GM18909 (cell line): ENCODE results near the gene TTLL6.

Experiments used
- ATAC-seq: cut with Tn5 transposase; IDR thresholded peaks from one replicate; pipeline ENCODE4 v1.9.1; 2021; ENCODE audit warnings: mild to moderate bottlenecking; ENCODE audit not compliant: unreplicated experiment, poor library complexity

Gene TTLL6

GRCh38 chr17:48769009-48769675, 47.9 kb downstream of the TTLL6 start:
- ATAC-seq, result no peak

DNA sequence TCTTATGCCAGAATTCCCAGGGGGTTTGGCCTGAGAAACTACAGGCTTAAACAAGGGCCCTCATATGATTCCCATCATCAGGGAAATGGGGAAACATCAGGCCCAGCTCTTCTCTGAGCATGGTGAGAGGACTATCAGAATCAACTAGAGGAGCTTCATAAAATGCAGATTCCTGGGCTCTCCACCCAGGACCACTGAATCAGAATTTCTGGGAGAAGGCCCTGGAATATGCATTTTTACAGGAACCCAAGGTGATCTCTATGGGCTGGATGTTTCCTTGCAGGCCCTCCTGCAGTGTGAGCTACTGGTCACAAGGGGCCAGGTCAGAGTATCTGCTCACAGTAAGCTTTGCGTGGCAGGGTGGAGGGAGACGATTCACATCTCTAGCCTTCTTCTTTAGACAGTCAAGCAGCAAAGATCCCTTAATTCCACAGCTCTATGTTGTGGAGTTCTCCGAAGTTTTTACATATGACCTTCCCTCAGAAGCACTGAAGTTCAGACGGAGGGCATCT, 49.7 kb downstream of the TTLL6 start:
- no peak for ATAC-seq

DNA sequence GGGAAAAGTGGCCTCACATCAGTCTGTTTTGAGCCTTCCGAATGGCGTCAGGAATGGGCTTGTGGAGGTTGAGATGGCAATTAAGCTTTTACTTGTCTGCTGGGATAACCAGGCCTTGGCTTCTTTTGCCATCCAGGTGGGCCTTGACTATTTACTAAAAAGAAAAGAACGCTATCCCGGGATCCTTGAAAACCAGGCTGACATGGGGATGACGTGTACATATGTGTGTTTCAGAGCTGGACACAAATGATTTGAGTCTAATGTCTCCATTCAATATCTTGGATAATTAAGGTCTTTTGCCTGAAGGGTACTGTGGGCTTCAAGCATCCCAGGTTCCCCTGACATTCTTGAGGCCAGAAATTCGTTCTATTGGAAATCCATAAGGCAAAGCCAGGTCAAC, 55.9 kb downstream of the TTLL6 start:
- ATAC-seq, result no peak

DNA sequence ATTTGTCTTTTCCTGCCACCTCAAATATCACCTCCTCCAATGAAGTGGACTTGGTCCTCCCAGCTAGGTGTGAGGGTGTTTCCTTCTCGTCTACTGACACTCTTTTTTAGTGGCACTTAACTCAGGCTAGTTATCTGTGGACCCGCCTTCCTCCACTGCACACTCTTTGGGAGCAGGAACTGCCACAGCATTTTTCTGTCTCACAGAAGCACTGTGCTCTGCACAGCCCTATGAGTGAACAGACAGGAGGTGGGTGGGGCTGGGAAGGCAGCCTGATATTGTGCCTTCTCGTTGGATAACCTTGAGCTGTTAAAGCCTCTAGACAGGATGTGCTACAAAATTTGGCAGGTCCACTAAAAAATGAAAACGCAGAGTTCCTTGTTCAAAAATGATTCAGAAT, 56.6 kb downstream of the TTLL6 start:
- ATAC-seq, result no peak

- no peak for ATAC-seq
These were observed 57.7 kb downstream of the TTLL6 start for GRCh38 chr17:48759288-48759687.

DNA sequence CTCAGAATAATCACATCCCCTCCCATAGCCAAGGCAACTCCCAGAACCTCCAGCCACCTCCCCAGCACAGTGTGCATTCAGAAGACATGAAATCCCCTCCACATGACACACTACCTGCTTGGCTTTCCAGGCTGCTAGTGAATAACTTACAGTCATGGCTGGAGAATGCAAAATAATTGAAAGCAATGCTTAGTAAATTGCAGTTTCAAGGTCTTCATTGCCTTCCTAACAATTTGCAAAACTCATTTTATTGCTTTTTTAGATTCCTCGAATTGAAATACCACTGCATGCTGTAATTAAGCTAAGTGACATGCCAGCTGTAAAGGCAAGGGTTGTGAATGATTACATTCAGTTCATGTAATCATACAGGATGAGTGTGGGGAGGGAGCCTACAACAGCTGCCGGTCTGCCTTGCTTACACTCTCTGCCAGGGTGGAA, 59.5 kb downstream of the TTLL6 start:
- ATAC-seq, result no peak

GRCh38 chr17:48756830-48757251, 60.2 kb downstream of the TTLL6 start:
- no peak for ATAC-seq

- ATAC-seq, result no peak
These were observed 61.7 kb downstream of the TTLL6 start for GRCh38 chr17:48755356-48755755.

- ATAC-seq, result no peak
These were observed 62.3 kb downstream of the TTLL6 start for GRCh38 chr17:48754500-48755261.

DNA sequence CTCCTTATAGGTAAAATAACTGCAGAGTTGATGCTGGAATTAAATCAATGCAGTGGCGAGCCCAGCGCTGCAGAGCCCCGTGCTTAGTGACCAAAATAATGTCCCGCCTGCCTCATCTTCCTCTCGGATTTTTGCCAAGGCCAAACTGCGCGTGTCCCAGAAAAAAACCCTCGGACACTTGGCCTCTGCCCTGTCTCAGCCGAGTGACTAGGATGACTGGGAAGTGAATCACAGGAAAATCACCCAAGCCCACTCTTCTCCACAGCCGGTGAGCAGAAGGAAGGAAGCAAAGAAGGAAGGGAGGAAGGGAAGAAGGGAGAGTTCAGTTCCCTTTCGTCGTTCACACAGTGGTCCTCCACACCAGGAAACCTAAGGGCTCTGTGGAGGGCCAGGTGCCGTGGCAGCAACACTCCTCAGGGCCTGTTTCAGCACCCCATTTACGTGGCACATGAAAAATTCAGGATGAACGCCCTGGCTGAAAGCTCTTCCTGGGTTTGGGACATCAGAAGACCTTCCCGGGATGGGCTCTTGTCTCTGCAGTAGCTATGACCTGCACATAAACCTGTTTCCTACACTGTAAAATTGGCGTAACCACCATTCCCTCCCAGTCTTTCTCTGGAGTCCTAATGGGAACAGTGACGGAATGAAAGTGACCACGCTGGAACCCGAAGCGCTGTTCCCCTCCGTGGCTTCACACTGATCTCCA, 63.1 kb downstream of the TTLL6 start:
- ATAC-seq, result no peak

GRCh38 chr17:48752399-48753288, 64.4 kb downstream of the TTLL6 start:
- no peak for ATAC-seq

DNA sequence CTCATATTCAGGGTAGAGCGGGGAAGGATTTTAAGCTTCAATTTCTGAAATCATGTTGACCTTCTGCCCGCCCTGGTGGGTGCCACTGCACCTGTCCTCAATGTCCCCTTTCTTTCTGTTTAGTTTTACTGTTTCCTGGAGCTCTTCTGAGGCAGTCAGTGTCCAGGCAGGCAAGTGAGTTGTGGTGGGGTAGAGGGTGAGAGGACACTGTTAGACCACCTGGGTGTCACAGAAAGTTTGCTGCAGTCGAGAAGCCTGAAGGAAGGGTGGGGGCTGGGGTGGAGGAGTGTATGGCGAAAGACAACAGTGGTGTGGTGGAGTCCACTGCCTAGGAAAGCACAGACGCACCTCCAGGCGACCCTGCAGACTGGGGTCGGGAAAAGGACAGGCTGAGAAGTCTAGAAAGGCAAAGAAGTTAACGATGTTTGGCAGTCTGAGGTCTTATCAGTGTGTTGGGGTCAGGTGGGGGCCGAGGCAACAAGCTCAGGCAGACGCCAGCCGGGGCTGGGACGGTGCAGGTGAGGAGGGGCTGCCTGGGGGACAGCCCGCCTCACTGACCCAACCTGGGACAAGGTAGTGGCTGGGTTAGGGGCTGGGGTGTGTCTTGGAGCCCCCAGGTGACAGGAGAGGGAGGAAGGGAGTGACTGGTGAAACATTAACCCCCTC, 65.2 kb downstream of the TTLL6 start:
- no peak for ATAC-seq

DNA sequence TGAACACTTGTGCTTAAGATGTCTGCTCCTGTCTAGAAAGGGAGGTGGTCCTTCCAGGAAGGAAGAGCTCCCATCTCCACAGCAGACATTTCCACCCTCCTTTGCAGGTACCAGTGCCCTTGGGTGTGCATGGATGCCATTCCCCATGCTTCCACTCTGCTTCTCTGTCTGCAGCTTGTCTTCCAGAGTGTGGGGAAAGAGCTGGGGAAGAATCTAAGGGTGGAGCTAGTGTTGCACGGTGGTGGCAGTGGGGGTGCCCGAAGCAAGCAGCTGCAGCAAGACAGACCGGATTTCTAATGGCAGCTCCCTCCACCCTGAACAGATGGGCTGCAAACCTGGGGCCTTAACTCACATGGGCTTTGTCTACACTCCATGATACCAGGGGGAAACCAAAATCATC, 65.9 kb downstream of the TTLL6 start:
- ATAC-seq, result no peak

- no peak for ATAC-seq
These were observed 67.1 kb downstream of the TTLL6 start for GRCh38 chr17:48749621-48750553.

- ATAC-seq, result no peak
These were observed 68.1 kb downstream of the TTLL6 start for GRCh38 chr17:48748718-48749566.

DNA sequence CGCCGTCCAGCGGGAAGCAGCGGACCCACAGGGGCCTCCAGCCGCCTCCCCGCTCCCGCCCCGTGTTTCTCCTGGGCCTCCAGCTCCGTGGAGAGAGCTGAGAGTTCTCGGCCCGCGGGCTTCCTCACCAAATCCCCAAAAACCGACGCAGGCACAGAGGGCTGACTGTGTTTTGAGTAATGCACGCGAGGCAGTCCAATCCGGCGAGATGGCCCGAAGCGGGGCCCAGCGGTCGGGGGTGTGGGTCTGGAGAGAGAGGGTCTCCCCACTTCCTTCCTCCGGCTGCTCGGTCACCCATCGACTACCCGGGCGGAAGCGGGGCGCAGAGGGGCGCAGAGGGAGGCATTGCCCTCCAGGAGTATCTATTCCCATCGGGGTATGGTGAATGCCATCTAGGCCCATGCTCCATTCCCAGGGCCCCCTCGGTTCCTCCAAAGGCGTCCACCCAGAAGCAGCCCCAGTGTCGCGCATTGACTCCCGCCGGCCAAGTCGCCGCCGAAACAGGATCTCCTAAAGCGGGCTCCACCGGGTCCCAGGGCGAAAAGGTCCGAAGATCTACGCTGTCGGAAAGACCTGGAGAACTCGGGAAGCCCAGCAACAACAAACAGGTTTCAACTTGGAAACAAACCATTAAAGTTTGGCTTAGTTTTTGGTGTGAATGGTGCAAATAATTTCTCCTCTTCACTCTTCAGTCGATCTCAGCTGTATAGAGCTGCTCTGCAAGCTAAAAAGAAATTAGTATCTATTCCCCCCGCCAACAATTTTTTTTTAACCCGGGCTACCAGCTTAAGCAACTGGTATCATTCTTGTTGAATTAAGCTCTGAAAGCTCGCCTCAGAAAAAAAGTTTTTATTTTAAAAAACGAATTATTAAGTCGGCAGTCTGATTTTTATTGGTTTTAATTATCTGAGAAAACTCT, 69.3 kb downstream of the TTLL6 start:
- no peak for ATAC-seq
